ENCODE data around the gene SERPINB2.

The SERPINB2 gene

DNA sequence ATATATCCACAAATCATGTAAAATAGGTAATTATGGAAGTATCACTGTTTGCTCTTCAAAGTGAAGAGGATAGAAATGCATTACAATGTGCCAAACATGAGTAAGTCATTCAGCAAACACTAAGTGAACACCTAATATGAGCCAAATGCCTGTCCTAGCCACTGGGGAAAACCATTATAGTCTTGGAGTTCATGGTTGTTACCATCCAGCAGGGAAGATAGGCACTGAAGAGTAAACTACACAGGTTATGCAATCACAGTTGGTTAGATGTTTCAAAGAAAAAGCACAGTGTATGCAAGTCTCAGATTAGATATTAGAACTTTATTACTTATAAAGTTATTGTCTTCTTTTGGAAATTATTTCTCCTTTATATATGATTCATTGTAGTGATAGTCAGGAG, 3.9 kb upstream of the SERPINB2 start:
- no peak overlapping the region for H3K9ac ChIP-seq (ENCODE audit: low read length)
- H2BK5ac ChIP-seq (ENCODE audit: low read depth, low read length, poor library complexity, severe bottlenecking) = no peak overlapping the region
- no peak overlapping the region for H4K91ac ChIP-seq (ENCODE audit: low read length)

DNA sequence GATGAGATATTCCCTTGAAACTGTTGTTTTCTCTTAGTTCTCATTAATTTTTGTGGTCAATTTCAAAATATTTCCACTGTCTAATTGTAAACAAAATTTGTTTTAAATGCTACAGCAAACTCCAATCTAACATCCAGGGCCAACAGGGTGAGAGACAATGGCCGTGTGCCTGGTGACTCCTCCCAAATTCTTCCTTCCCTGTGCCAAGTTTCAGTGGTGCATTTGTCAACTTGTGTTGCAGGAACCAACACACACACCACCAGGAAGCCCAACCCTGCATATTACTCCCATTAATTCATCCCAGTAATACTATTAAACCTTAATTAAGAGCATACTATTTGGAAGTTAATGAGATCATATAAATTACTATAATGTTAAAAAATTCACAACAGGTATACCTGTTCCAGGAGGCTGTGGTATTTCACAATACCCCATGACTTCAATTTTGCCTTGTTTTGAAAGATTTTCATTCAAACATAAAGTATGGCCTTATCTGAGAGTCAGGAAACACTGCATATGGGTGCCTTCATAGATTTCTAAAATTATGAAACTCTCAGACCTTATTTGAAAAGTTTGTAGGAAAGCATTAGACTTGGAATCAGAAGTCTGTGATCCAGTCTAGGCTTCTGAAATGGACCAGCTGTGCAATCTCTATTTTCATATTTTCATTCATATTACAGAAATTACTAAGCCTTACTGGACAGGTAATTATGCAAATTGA, 1.1 kb downstream of the SERPINB2 start:
- H3K18ac ChIP-seq (ENCODE audit: low read depth in 1 of 2, low read length in 2 of 2) = no peak overlapping the region
- H3K4me2 ChIP-seq (ENCODE audit: low read length, poor library complexity, severe bottlenecking) = no peak overlapping the region
- H2BK5ac ChIP-seq (ENCODE audit: low read depth, low read length, poor library complexity, severe bottlenecking) = no peak overlapping the region
- no peak overlapping the region for H2AK5ac ChIP-seq (ENCODE audit: low read length, severe bottlenecking)
- no peak overlapping the region for H2BK120ac ChIP-seq (ENCODE audit: low read depth, low read length)
- H4K8ac ChIP-seq (ENCODE audit: low read length) = no peak overlapping the region
- no peak overlapping the region for H3K14ac ChIP-seq (ENCODE audit: low read length in 2 of 2)
- peak overlapping the region in 1 of 2 experiments; percentile 15 for H3K4me3 ChIP-seq (ENCODE audit: insufficient read depth in 1 of 2, low read depth in 1 of 2, low read length in 2 of 2)
- DNase-seq = no peak
- no peak overlapping the region for H4K91ac ChIP-seq (ENCODE audit: low read length)
- no peak overlapping the region for H2AFZ ChIP-seq (ENCODE audit: low read depth, low read length)
- H3K27ac ChIP-seq (ENCODE audit: low read length, poor library complexity, severe bottlenecking) = no peak overlapping the region
- H3K9ac ChIP-seq (ENCODE audit: low read length) = peak overlapping the region; percentile 33
- no peak overlapping the region for H2BK12ac ChIP-seq (ENCODE audit: low read length in 2 of 2)
- H3K9me3 ChIP-seq (ENCODE audit: control insufficient read depth, low read length) = no peaks in the 10 kb centered on the region
- no peaks in the 10 kb centered on the region for H3K27me3 ChIP-seq (ENCODE audit: control insufficient read depth in 1 of 2, insufficient read depth in 1 of 2, low read length in 2 of 2)
- no peak overlapping the region for H3K4ac ChIP-seq (ENCODE audit: low read depth in 1 of 2, low read length in 2 of 2)
- no peak overlapping the region for H3K23ac ChIP-seq (ENCODE audit: low read length in 2 of 2)
- H3K36me3 ChIP-seq (ENCODE audit: control insufficient read depth in 1 of 2, insufficient read depth in 2 of 2, low read depth in 1 of 2, low read length in 2 of 2) = no peaks in the 10 kb centered on the region
- no peaks in the 10 kb centered on the region for H3K79me1 ChIP-seq (replicated peaks; ENCODE audit: low read length, poor library complexity, severe bottlenecking)
- no peak overlapping the region for H2BK15ac ChIP-seq (ENCODE audit: low read depth, poor library complexity, severe bottlenecking)
- no peaks in the 10 kb centered on the region for H3K4me1 ChIP-seq (ENCODE audit: control insufficient read depth, insufficient read depth, low read depth, low read length)
- 74% methylated on average over 1 of the region's 1 CpG for whole genome bisulfite sequencing

More for the DNA sequence above, 3.9 kb upstream of the SERPINB2 start:
- Histone ChIP-seq H4K8ac (ENCODE audit: low read length) (no peak overlapping the region), H3K4me1 (ENCODE audit: control insufficient read depth, insufficient read depth, low read depth, low read length) (peaks cover 2% of the 10 kb centered on the region), H3K4ac (ENCODE audit: low read depth in 1 of 2, low read length in 2 of 2) (no peak overlapping the region), H3K36me3 (ENCODE audit: control insufficient read depth in 1 of 2, insufficient read depth in 2 of 2, low read depth in 1 of 2, low read length in 2 of 2) (no peaks in the 10 kb centered on the region), H3K9me3 (ENCODE audit: control insufficient read depth, low read length) (no peaks in the 10 kb centered on the region), H3K14ac (ENCODE audit: low read length in 2 of 2) (no peak overlapping the region), H3K4me3 (ENCODE audit: insufficient read depth in 1 of 2, low read depth in 1 of 2, low read length in 2 of 2) (no peak overlapping the region), H2AK5ac (ENCODE audit: low read length, severe bottlenecking) (no peak overlapping the region), H3K27me3 (ENCODE audit: control insufficient read depth in 1 of 2, insufficient read depth in 1 of 2, low read length in 2 of 2) (no peaks in the 10 kb centered on the region), H3K79me1 (replicated peaks; ENCODE audit: low read length, poor library complexity, severe bottlenecking) (no peaks in the 10 kb centered on the region), H3K23ac (ENCODE audit: low read length in 2 of 2) (no peak overlapping the region), H2AFZ (ENCODE audit: low read depth, low read length) (no peak overlapping the region), H3K27ac (ENCODE audit: low read length, poor library complexity, severe bottlenecking) (no peak overlapping the region), H2BK120ac (ENCODE audit: low read depth, low read length) (no peak overlapping the region), H3K18ac (ENCODE audit: low read depth in 1 of 2, low read length in 2 of 2) (no peak overlapping the region), H2BK15ac (ENCODE audit: low read depth, poor library complexity, severe bottlenecking) (no peak overlapping the region), H3K4me2 (ENCODE audit: low read length, poor library complexity, severe bottlenecking) (no peak overlapping the region), H2BK12ac (ENCODE audit: low read length in 2 of 2) (no peak overlapping the region)
- peak; percentile 15 for DNase-seq

DNA sequence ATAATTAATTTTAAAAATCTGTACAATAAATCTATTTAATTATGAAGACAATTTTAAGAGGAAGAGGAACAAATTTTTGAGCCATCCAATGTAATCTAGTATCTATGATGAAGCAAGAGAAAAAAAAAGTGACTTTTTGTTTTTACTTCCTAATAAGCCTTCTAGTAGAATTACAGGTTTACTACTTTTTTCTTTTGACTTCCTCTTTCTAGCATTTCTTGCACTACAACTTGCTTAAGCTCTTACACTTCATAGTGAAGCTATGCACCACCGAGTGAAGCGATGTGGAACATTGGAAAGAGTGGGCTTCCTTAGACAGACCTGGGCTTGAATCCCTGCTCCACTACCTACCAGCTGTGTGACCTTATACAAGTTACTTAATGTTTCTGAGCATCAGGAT, 2.1 kb downstream of the SERPINB2 start:
- H4K91ac ChIP-seq (ENCODE audit: low read length) = no peak overlapping the region
- H3K27ac ChIP-seq (ENCODE audit: low read length, poor library complexity, severe bottlenecking) = no peak overlapping the region
- no peak overlapping the region for H3K14ac ChIP-seq (ENCODE audit: low read length in 2 of 2)
- H3K4ac ChIP-seq (ENCODE audit: low read depth in 1 of 2, low read length in 2 of 2) = no peak overlapping the region
- DNase-seq = no peak
- H3K4me2 ChIP-seq (ENCODE audit: low read length, poor library complexity, severe bottlenecking) = no peak overlapping the region
- no peaks in the 10 kb centered on the region for H3K79me1 ChIP-seq (replicated peaks; ENCODE audit: low read length, poor library complexity, severe bottlenecking)
- no peaks in the 10 kb centered on the region for H3K36me3 ChIP-seq (ENCODE audit: control insufficient read depth in 1 of 2, insufficient read depth in 2 of 2, low read depth in 1 of 2, low read length in 2 of 2)
- H3K23ac ChIP-seq (ENCODE audit: low read length in 2 of 2) = no peak overlapping the region
- no peaks in the 10 kb centered on the region for H3K9me3 ChIP-seq (ENCODE audit: control insufficient read depth, low read length)
- no peak overlapping the region for H2BK120ac ChIP-seq (ENCODE audit: low read depth, low read length)
- H3K4me3 ChIP-seq (ENCODE audit: insufficient read depth in 1 of 2, low read depth in 1 of 2, low read length in 2 of 2) = no peak overlapping the region
- H4K8ac ChIP-seq (ENCODE audit: low read length) = no peak overlapping the region
- H3K9ac ChIP-seq (ENCODE audit: low read length) = no peak overlapping the region
- WGBS = 100% methylated on average over 2 of the region's 2 CpGs
- no peak overlapping the region for H3K18ac ChIP-seq (ENCODE audit: low read depth in 1 of 2, low read length in 2 of 2)
- no peak overlapping the region for H2AK5ac ChIP-seq (ENCODE audit: low read length, severe bottlenecking)
- H2BK12ac ChIP-seq (ENCODE audit: low read length in 2 of 2) = no peak overlapping the region
- no peaks in the 10 kb centered on the region for H3K27me3 ChIP-seq (ENCODE audit: control insufficient read depth in 1 of 2, insufficient read depth in 1 of 2, low read length in 2 of 2)
- no peak overlapping the region for H2AFZ ChIP-seq (ENCODE audit: low read depth, low read length)
- no peak overlapping the region for H2BK15ac ChIP-seq (ENCODE audit: low read depth, poor library complexity, severe bottlenecking)
- no peak overlapping the region for H2BK5ac ChIP-seq (ENCODE audit: low read depth, low read length, poor library complexity, severe bottlenecking)
- no peaks in the 10 kb centered on the region for H3K4me1 ChIP-seq (ENCODE audit: control insufficient read depth, insufficient read depth, low read depth, low read length)

DNA sequence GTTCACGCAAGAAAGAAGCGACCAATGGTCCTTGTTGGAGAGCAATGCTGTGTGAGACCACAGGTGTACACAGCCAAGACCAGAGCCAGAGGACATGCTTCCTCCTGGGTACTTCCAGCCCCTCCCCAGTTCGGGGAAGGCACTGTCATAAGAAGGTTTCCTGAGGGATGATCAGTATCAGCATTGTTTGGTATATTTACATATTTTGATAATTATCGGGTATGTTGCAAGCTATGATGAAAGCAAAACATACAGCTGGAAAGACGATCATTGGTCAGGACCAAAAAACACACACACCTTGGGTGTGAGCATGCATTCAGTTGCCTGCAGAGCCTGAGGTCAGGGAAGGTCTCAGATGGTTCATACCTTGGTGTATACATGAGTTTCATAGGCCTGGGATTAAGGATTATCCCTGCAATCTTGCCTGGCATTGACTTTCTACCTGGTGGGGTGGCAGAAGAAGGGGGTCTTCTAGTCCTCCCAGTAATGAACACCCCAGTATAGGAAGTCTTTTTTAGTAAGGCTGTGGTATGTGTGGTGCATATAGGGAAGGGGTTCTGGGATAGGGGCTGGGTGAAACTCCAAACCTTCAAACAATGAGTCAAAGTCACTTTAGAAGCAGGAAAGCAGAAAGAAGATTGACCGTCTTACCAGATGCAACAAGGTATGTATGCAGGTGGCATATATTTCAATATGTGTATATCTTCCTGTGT, 2.9 kb downstream of the SERPINB2 start:
- H3K4me3 ChIP-seq (ENCODE audit: insufficient read depth in 1 of 2, low read depth in 1 of 2, low read length in 2 of 2) = no peak overlapping the region
- H3K27ac ChIP-seq (ENCODE audit: low read length, poor library complexity, severe bottlenecking) = no peak overlapping the region
- no peak overlapping the region for H4K91ac ChIP-seq (ENCODE audit: low read length)
- no peaks in the 10 kb centered on the region for H3K4me1 ChIP-seq (ENCODE audit: control insufficient read depth, insufficient read depth, low read depth, low read length)
- no peak overlapping the region for H2BK12ac ChIP-seq (ENCODE audit: low read length in 2 of 2)
- no peak overlapping the region for H3K4ac ChIP-seq (ENCODE audit: low read depth in 1 of 2, low read length in 2 of 2)
- no peak overlapping the region for H2BK15ac ChIP-seq (ENCODE audit: low read depth, poor library complexity, severe bottlenecking)
- H2BK5ac ChIP-seq (ENCODE audit: low read depth, low read length, poor library complexity, severe bottlenecking) = no peak overlapping the region
- no peak overlapping the region for H3K4me2 ChIP-seq (ENCODE audit: low read length, poor library complexity, severe bottlenecking)
- WGBS = 86% methylated on average over 6 of the region's 6 CpGs
- no peak overlapping the region for H3K23ac ChIP-seq (ENCODE audit: low read length in 2 of 2)
- no peak overlapping the region for H3K9ac ChIP-seq (ENCODE audit: low read length)
- H3K14ac ChIP-seq (ENCODE audit: low read length in 2 of 2) = peak overlapping the region in 1 of 2 experiments; percentile 7
- H3K18ac ChIP-seq (ENCODE audit: low read depth in 1 of 2, low read length in 2 of 2) = no peak overlapping the region
- peaks cover 0 to 2% of the 10 kb centered on the region in 2 experiments for H3K36me3 ChIP-seq (ENCODE audit: control insufficient read depth in 1 of 2, insufficient read depth in 2 of 2, low read depth in 1 of 2, low read length in 2 of 2)
- no peaks in the 10 kb centered on the region for H3K79me1 ChIP-seq (replicated peaks; ENCODE audit: low read length, poor library complexity, severe bottlenecking)
- no peak for DNase-seq
- H4K8ac ChIP-seq (ENCODE audit: low read length) = no peak overlapping the region
- no peaks in the 10 kb centered on the region for H3K9me3 ChIP-seq (ENCODE audit: control insufficient read depth, low read length)
- no peak overlapping the region for H2AFZ ChIP-seq (ENCODE audit: low read depth, low read length)
- no peak overlapping the region for H2AK5ac ChIP-seq (ENCODE audit: low read length, severe bottlenecking)
- no peaks in the 10 kb centered on the region for H3K27me3 ChIP-seq (ENCODE audit: control insufficient read depth in 1 of 2, insufficient read depth in 1 of 2, low read length in 2 of 2)
- H2BK120ac ChIP-seq (ENCODE audit: low read depth, low read length) = no peak overlapping the region
